Activated CD8-positive, alpha-beta T cell treated with anti-CD3 and anti-CD28 coated beads for 36 hours (primary cell): ENCODE results near the gene CUTA. TPM values are rescaled to one million over a fixed set of nuclear protein-coding genes. Genes with fewer than 3 reads are reported as not detected.

ENCODE experiments used
- ATAC-seq: fragments of 200-7000 bp; cut with Tn5 transposase; one replicate; pipeline ENCODE4 v1.10.0; 2021; ENCODE audit warnings: mild to moderate bottlenecking, moderate library complexity
- CTCF ChIA-PET: fragments of 350-600 bp; sonication (Branson Sonifier 250); formaldehyde crosslinking; loops from one replicate; lab custom pipeline; 2021; ENCODE audit warnings: antibody characterized with exemption; lab: Charles Lee
- POLR2A ChIA-PET: fragments of 350-600 bp; sonication (Branson Sonifier 250); formaldehyde crosslinking; loops from one replicate; lab custom pipeline; 2021; ENCODE audit warnings: antibody characterized with exemption; lab: Charles Lee
- DNase-seq: peaks from one replicate; pipeline ENCODE4 v3.0.0-alpha.2; 2020
- H3K27ac Mint-ChIP-seq: one replicate; pipeline ENCODE4 v1.8.0; 2021; ENCODE audit warnings: mild to moderate bottlenecking, mixed read lengths
- H3K27me3 Mint-ChIP-seq: one replicate; pipeline ENCODE4 v1.8.0; 2021; ENCODE audit warnings: mixed read lengths
- H3K36me3 Mint-ChIP-seq: one replicate; pipeline ENCODE4 v1.8.0; 2021; ENCODE audit warnings: low read depth, mixed read lengths
- H3K4me1 Mint-ChIP-seq: one replicate; pipeline ENCODE4 v1.8.0; 2021; ENCODE audit warnings: low read depth, mixed read lengths
- H3K4me3 Mint-ChIP-seq: one replicate; pipeline ENCODE4 v1.8.0; 2021; ENCODE audit warnings: mild to moderate bottlenecking, moderate library complexity, mixed read lengths
- H3K9me3 Mint-ChIP-seq: one replicate; pipeline ENCODE4 v1.8.0; 2021; ENCODE audit warnings: mixed read lengths
- intact Hi-C: fragments of 100-400 bp; cut with micrococcal nuclease; formaldehyde crosslinking; loops from one replicate; pipeline ENCODE4 v1.10.0; 2022
- total RNA-seq, 2 experiments: library from RNA; stranded (reverse); gene quantifications; one replicate each; pipeline ENCODE4 v1.2.3, GENCODE V29; 2021
- TF ChIP-seq, protein P1 (sequence below): fragments of 200-600 bp; IDR thresholded peaks from one replicate; pipeline ENCODE4 v1.8.0; 2022; ENCODE audit warnings: antibody characterized with exemption, mild to moderate bottlenecking

Gene CUTA
- total RNA-seq, 2 experiments from 2014 or later = 155 to 160 TPM

DNA sequence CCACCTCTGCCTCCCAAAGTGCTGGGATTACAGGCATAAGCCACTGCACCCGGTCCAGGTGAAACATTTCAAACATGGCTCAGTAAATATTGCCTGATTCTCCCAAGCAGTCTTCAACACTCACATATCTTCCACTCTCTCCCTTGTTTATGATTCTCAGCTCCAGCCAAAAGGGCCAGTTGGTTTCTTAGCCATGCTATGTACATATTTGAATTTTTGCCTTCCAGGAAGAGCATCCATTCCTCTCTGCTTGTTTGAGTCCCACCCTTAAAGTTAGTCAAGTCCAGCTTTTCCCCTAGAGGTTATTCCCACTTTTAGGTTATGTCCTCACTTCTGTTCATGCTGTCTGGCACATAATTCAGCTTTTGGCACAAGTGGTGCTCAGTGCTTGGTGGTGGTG, 20.4 kb downstream of the CUTA start:
- CTCF ChIA-PET = interaction anchor here (1.2 to 2.6 kb wide), 2 partner anchors 10 to 12 kb away, joined by 3 to 7 read pairs; no protein-coding TSS in a partner anchor
- peaks cover 25% of the 10 kb centered on the region for H3K4me1 Mint-ChIP-seq
- H3K9me3 Mint-ChIP-seq = no peaks in the 10 kb centered on the region
- no peak for ATAC-seq
- no peak for DNase-seq
- H3K27me3 Mint-ChIP-seq = no peaks in the 10 kb centered on the region
- no peak overlapping the region for H3K27ac Mint-ChIP-seq
- H3K4me3 Mint-ChIP-seq = no peak overlapping the region
- intact Hi-C loops = no loop called here
- H3K36me3 Mint-ChIP-seq = peaks cover 58% of the 10 kb centered on the region
- TF ChIP-seq, protein P1, sequence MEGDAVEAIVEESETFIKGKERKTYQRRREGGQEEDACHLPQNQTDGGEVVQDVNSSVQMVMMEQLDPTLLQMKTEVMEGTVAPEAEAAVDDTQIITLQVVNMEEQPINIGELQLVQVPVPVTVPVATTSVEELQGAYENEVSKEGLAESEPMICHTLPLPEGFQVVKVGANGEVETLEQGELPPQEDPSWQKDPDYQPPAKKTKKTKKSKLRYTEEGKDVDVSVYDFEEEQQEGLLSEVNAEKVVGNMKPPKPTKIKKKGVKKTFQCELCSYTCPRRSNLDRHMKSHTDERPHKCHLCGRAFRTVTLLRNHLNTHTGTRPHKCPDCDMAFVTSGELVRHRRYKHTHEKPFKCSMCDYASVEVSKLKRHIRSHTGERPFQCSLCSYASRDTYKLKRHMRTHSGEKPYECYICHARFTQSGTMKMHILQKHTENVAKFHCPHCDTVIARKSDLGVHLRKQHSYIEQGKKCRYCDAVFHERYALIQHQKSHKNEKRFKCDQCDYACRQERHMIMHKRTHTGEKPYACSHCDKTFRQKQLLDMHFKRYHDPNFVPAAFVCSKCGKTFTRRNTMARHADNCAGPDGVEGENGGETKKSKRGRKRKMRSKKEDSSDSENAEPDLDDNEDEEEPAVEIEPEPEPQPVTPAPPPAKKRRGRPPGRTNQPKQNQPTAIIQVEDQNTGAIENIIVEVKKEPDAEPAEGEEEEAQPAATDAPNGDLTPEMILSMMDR = no peak
- POLR2A ChIA-PET = no interaction called here

DNA sequence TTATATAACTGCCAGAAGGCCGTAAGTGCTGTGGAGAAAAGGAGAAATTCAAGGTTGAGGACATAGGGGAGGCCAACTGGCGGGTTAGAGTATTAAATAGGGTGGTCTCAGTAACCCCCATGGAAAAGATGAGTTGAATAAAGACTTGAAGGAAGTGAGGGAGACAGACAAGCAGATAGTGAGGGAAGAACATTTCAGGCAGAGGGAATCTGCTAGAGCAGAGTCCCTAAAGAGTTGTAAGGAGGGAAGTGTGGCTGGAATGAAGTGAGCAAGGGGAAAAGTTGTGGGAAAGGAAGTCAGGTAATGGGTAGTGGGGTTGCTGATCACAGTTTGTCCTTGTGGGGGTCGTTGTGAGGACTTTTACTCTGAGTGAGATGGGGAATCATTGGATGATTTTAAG, 24.9 kb downstream of the CUTA start:
- POLR2A ChIA-PET = interaction anchor here (1.4 to 2.5 kb wide), 3 partner anchors 8 to 14 kb away, joined by 4 to 9 read pairs (median 5); no protein-coding TSS in a partner anchor
- intact Hi-C loops = loop anchor here (5.0 kb wide), 1 partner anchor 34 kb away; no protein-coding TSS in a partner anchor
- peak overlapping the region; percentile 89 for H3K4me3 Mint-ChIP-seq

DNA sequence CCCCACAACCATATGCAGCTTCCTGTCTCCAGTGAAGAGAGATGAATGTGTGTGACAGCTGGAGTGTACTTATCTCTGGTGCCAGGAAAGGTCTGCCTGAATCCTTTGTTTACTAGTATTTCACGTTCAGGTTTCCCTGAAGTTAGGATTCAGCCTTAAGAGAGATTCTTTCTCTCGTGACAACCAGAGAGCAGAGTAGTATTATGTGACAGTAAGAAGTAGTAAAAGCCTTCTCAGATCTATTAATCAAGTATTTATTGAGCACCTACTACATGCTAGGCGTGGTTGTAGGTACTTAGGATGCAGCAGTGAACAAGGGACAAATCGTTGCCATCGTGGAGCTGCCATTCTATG, 25.3 kb downstream of the CUTA start:
- Mint-ChIP-seq H3K9me3 (no peaks in the 10 kb centered on the region), H3K4me3 (peak overlapping the region; percentile 89), H3K4me1 (peaks cover 36% of the 10 kb centered on the region), H3K27ac (peak overlapping the region; percentile 93), H3K27me3 (no peaks in the 10 kb centered on the region), H3K36me3 (peaks cover 32% of the 10 kb centered on the region)
- ChIA-PET CTCF (interaction anchor here (1.0 kb wide), 2 partner anchors 34 to 116 kb away, joined by 3 to 4 read pairs; partner anchors contain the start of gene B3GALT4), POLR2A (interaction anchor here (1.4 to 2.5 kb wide), 3 partner anchors 9 to 15 kb away, joined by 4 to 9 read pairs (median 5); no protein-coding TSS in a partner anchor)
- DNase-seq (no peak), ATAC-seq (no peak)
- TF ChIP-seq, protein P1 = no peak
- intact Hi-C loops = loop anchor here (5.0 kb wide), 1 partner anchor 35 kb away; no protein-coding TSS in a partner anchor

More for the DNA sequence above, 24.9 kb downstream of the CUTA start:
- TF ChIP-seq, protein P1 = no peak
- ATAC-seq = no peak
- Mint-ChIP-seq H3K4me1 (peaks cover 36% of the 10 kb centered on the region), H3K9me3 (no peaks in the 10 kb centered on the region), H3K36me3 (peaks cover 36% of the 10 kb centered on the region), H3K27ac (no peak overlapping the region), H3K27me3 (no peaks in the 10 kb centered on the region)
- DNase-seq = no peak
- CTCF ChIA-PET = no interaction called here

DNA sequence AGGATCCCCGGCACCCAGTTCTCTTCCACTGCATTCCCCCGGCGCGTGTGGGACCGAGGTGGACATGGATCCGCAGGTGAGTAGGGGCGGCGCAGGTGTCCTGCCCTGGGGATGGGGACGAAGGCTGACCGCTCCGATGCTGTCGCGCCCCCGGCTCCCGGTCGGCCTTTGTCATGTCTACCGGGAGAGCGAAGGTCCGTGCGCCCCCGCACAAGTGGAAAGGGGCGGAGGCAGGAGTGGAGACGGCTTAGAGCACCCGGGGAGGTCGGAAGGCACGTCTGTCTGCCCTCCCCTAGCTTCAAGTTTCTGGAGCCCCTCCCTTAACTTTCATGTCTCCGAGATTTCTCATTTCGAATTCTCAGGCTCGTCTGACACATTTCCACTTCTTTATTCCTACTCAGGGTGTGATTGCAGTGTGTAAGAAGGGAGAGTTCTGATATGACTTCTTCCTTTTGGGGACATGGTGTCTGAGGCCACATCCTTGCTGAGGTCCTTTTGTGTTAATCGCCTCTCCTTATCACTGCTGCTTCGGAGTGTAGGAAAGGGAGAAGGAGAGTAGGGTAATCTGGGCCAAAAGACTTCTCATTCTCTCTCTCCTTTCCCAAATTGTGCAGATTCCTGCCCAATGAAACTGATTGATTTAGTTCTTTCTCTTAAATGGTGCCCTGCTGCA, 25.8 kb downstream of the CUTA start:
- ATAC-seq (peak; percentile 36), DNase-seq (peak; percentile 74)
- peak overlapping the region; percentile 93 for H3K27ac Mint-ChIP-seq
- no peaks in the 10 kb centered on the region for H3K27me3 Mint-ChIP-seq
- peak overlapping the region; percentile 89 for H3K4me3 Mint-ChIP-seq
- intact Hi-C loops = loop anchor here (1.0 to 5.0 kb wide), 2 partner anchors 18 to 35 kb away; no protein-coding TSS in a partner anchor
- H3K4me1 Mint-ChIP-seq = peaks cover 36% of the 10 kb centered on the region
- CTCF ChIA-PET = interaction anchor here (1.0 kb wide), 2 partner anchors 34 to 115 kb away, joined by 3 to 4 read pairs; partner anchors contain the start of gene B3GALT4
- TF ChIP-seq, protein P1 = no peak
- peaks cover 29% of the 10 kb centered on the region for H3K36me3 Mint-ChIP-seq
- H3K9me3 Mint-ChIP-seq = no peaks in the 10 kb centered on the region
- POLR2A ChIA-PET = interaction anchor here (0.8 to 2.5 kb wide), 6 partner anchors 9 to 93 kb away, joined by 3 to 9 read pairs (median 4); partner anchors contain the start of genes RGL2 and SYNGAP1
